Sigmoid colon (tissue), 7 donors: ENCODE results near the gene PPEF1. TPM values are rescaled to one million over a fixed set of nuclear protein-coding genes. Genes with fewer than 3 reads are reported as not detected.

Experiments used
- DNase-seq: peaks from one replicate; pipeline ENCODE4 v3.0.0-alpha.2; 2019
- H3K27ac ChIP-seq, 4 donors: fragments of 200-600 bp; sonication (generic); one replicate each; pipeline ENCODE4 v1.5.1; 2016 to 2019; ENCODE audit warnings: mild to moderate bottlenecking in 1 of 4
- H3K27me3 ChIP-seq, 3 donors: fragments of 200-600 bp; sonication (generic); one replicate each; pipeline ENCODE4 v1.5.1; 2019; ENCODE audit warnings: mild to moderate bottlenecking in 1 of 3
- H3K36me3 ChIP-seq, 4 donors: fragments of 200-600 bp; sonication (generic); one replicate each; pipeline ENCODE4 v1.5.1; 2016 to 2019
- H3K4me1 ChIP-seq, 4 donors: fragments of 200-600 bp; sonication (generic); one replicate each; pipeline ENCODE4 v1.5.1; 2017 to 2019
- H3K4me3 ChIP-seq, 4 donors: fragments of 200-600 bp; sonication (generic); one replicate each; pipeline ENCODE4 v1.5.1; 2017 to 2019; ENCODE audit warnings: mild to moderate bottlenecking in 2 of 4, moderate library complexity in 1 of 4
- H3K9me3 ChIP-seq, 4 donors: fragments of 200-600 bp in 3 of 4; sonication (generic) in 3 of 4; one replicate each; pipeline versions ENCODE4 v1.5.1 to v1.6.1; 2013 to 2019
- CTCF ChIP-seq, 4 experiments: fragments of 450-650 bp in 3 of 4; fragments of 200-600 bp in 1 of 4; IDR thresholded peaks; one replicate each; pipeline ENCODE4 v1.5.1; 2016 to 2019; ENCODE audit warnings: antibody characterized with exemption in 4 of 4, mild to moderate bottlenecking in 3 of 4, moderate library complexity in 2 of 4
- EP300 ChIP-seq, 4 donors: sonication (generic); formaldehyde crosslinking; IDR thresholded peaks; one replicate each; pipeline ENCODE4 v1.6.1; 2017; ENCODE audit warnings: antibody characterized with exemption in 4 of 4
- POLR2A ChIP-seq, 2 donors: fragments of 450-650 bp; IDR thresholded peaks; one replicate each; pipeline ENCODE4 v1.6.1; 2016; ENCODE audit warnings: antibody characterized with exemption in 2 of 2, mild to moderate bottlenecking in 2 of 2, moderate library complexity in 2 of 2
- POLR2AphosphoS5 ChIP-seq, 4 donors: sonication (generic); formaldehyde crosslinking; IDR thresholded peaks; one replicate each; pipeline ENCODE4 v1.6.1; 2017; ENCODE audit warnings: antibody characterized with exemption in 4 of 4
- WGBS, 2 donors: extraction: QIAGEN DNeasy Blood & Tissue Kit; methylation state at CpG; one replicate each; pipeline ENCODE4 v1.1.7; 2013; 5-methylcytosine and 5-hydroxymethylcytosine counted together
- intact Hi-C: fragments of 100-400 bp; cut with DNase I; formaldehyde crosslinking; loops from one replicate; pipeline ENCODE4 v1.15.1; 2023
- polyA plus RNA-seq, 3 donors: library from polyadenylated mRNA; stranded (reverse); fragments of 200-250 nt; gene quantifications; one replicate each; pipeline ENCODE4 v1.2.3, GENCODE V29; 2013
- total RNA-seq, 4 donors: library from RNA; depleted of rRNA; stranded (reverse); fragments of >200 nt; gene quantifications; one replicate each; pipeline ENCODE4 v1.1.0, GENCODE V29; 2016
- donor health status: healthy with polysubstance abuse.
- donor health status: Bipolar disorder and iron deficiency.
- donor health status: healthy.

Gene PPEF1
- total and polyA plus RNA-seq, 7 donors: 0.26 to 0.71 (median 0.49) TPM; not detected in 4

GRCh38 chrX:18668071-18668835 is 39.2 kb upstream of the PPEF1 start:
- Histone ChIP-seq H3K36me3 (no peaks in the 10 kb centered on the region), H3K27ac (no peak overlapping the region), H3K4me3 (no peak overlapping the region), H3K9me3 (no peaks in the 10 kb centered on the region), H3K4me1 (no peaks in the 10 kb centered on the region), H3K27me3 (no peaks in the 10 kb centered on the region)
- no peak for DNase-seq
- intact Hi-C loops: no loop called here
- TF ChIP-seq POLR2AphosphoS5 (IDR thresholded peaks at IDR 0.05) (no peak), EP300 (IDR thresholded peaks at IDR 0.05) (no peak)
- 59 to 81% methylated on average over 15 of the region's 15 CpGs for WGBS, 2 donors

GRCh38 chrX:18672008-18672407 is 35.4 kb upstream of the PPEF1 start, which contains the start of gene RS1:
Gene RS1, minus strand, starts transcription at chrX:18672108. Its CDS starts 40 bp downstream, at chrX:18672068.
- H3K9me3 ChIP-seq: no peaks in the 10 kb centered on the region
- H3K4me3 ChIP-seq: no peak within 1 kb of the TSS
- intact Hi-C loops: loop anchor here (10.0 kb wide), 2 partner anchors 313 to 673 kb away; partner anchors contain the start of genes PDHA1 and PHKA2
- DNase-seq: no peak
- 87 to 93% methylated on average over 10 of the region's 10 CpGs for WGBS, 2 donors
- no peak within 1 kb of the TSS for H3K27ac ChIP-seq
- TF ChIP-seq POLR2AphosphoS5 (IDR thresholded peaks at IDR 0.05): no peak
- no peak for TF ChIP-seq POLR2A (IDR thresholded peaks at IDR 0.05)
- TF ChIP-seq CTCF (IDR thresholded peaks at IDR 0.05): no peak
- no peak for TF ChIP-seq EP300 (IDR thresholded peaks at IDR 0.05)
- H3K4me1 ChIP-seq: no peaks in the 10 kb centered on the region
- H3K27me3 ChIP-seq: no peaks in the 10 kb centered on the region
- H3K36me3 ChIP-seq: no peaks in the 10 kb centered on the region

- TF ChIP-seq CTCF (IDR thresholded peaks at IDR 0.05): no peak
- TF ChIP-seq EP300 (IDR thresholded peaks at IDR 0.05): no peak
- TF ChIP-seq POLR2AphosphoS5 (IDR thresholded peaks at IDR 0.05): no peak
- no peak for TF ChIP-seq POLR2A (IDR thresholded peaks at IDR 0.05)
- peak overlapping the region; percentile 25 to 75 (median 72) for H3K4me3 ChIP-seq
- intact Hi-C loops: loop anchor here (2.0 to 10.0 kb wide), 3 partner anchors 250 to 670 kb away; partner anchors contain the start of genes CDKL5, PDHA1 and PHKA2
- H3K4me1 ChIP-seq: no peaks in the 10 kb centered on the region
- WGBS, 2 donors: 0 to 1% methylated on average over 19 of the region's 19 CpGs
- DNase-seq: peak; percentile 66
- H3K27me3 ChIP-seq: no peaks in the 10 kb centered on the region
- peak overlapping the region; percentile 88 to 90 (median 88) for H3K27ac ChIP-seq
- H3K36me3 ChIP-seq: no peaks in the 10 kb centered on the region
- H3K9me3 ChIP-seq: no peaks in the 10 kb centered on the region
Measured at GRCh38 chrX:18674417-18674787, 33.0 kb upstream of the PPEF1 start.

GRCh38 chrX:18674788-18675735 is 32.4 kb upstream of the PPEF1 start:
- H3K4me3 ChIP-seq: peak overlapping the region; percentile 67 to 75 (median 72)
- intact Hi-C loops: loop anchor here (2.0 to 10.0 kb wide), 4 partner anchors 212 to 670 kb away; partner anchors contain the start of genes CDKL5, PDHA1 and PHKA2
- no peaks in the 10 kb centered on the region for H3K9me3 ChIP-seq
- no peaks in the 10 kb centered on the region for H3K4me1 ChIP-seq
- peak; percentile 40 to 76 (median 61) for TF ChIP-seq POLR2AphosphoS5 (IDR thresholded peaks at IDR 0.05)
- no peak for TF ChIP-seq CTCF (IDR thresholded peaks at IDR 0.05)
- 1% methylated on average over 74 of the region's 74 CpGs for WGBS, 2 donors
- H3K27me3 ChIP-seq: no peaks in the 10 kb centered on the region
- H3K27ac ChIP-seq: peak overlapping the region; percentile 88 to 90 (median 88)
- DNase-seq: peak; percentile 85
- no peaks in the 10 kb centered on the region for H3K36me3 ChIP-seq
